Stimulated activated CD4-positive, alpha-beta T cell treated with anti-CD3 and anti-CD28 coated beads, Interleukin-12 subunit alpha, Interleukin-12 subunit beta, amount 100 ng/mL, for 24 hours (primary cell): ENCODE measurements around the gene RPL10.
"Not testable (repeated sequence)": the region's sequence is repeated elsewhere in the genome, so short reads cannot be mapped to it uniquely, and the experiment has no call there.

Experiments used
- DNase-seq, 2 experiments: peaks; one replicate each; pipeline ENCODE4 v3.0.0-alpha.2; 2020; ENCODE audit warnings: low read depth in 2 of 2

The RPL10 gene

DNA sequence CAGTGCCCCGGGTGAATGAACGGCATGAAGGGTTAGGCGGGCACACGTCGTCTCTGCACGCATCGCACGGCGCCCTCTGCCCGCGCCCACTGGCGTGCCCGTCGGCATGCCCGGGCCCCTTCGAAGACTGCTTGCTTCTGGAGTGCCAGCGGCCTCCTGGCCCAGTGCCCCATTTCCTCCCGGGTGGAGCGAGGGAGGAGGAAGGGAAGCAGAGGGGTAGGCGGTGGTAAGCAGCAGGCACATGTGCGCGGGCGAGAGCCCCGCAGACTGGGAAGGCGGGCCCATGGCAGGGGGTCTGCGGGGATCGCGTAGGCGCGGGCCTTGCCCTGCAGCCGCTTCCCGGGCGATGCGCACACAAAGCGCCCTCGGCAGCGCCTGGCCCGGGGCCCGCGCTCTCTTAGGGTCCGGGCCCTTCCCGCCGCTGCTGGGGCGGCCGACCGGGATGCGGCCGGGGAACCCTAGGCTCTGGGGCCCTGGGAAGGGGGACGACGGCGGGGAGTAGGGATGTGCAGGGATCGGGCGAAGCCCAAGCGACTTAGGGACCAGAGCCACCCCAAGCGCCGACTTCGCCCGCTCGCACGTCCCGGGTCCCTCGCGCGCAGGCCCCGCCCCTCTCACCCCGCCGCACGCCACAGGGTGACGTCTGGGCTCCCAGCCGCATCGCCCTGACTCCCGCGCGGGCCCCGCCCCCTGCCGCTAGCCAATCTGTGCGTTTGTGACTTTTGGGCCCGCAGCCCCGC, 19.9 kb upstream of the RPL10 start:
- no peak for DNase-seq

DNA sequence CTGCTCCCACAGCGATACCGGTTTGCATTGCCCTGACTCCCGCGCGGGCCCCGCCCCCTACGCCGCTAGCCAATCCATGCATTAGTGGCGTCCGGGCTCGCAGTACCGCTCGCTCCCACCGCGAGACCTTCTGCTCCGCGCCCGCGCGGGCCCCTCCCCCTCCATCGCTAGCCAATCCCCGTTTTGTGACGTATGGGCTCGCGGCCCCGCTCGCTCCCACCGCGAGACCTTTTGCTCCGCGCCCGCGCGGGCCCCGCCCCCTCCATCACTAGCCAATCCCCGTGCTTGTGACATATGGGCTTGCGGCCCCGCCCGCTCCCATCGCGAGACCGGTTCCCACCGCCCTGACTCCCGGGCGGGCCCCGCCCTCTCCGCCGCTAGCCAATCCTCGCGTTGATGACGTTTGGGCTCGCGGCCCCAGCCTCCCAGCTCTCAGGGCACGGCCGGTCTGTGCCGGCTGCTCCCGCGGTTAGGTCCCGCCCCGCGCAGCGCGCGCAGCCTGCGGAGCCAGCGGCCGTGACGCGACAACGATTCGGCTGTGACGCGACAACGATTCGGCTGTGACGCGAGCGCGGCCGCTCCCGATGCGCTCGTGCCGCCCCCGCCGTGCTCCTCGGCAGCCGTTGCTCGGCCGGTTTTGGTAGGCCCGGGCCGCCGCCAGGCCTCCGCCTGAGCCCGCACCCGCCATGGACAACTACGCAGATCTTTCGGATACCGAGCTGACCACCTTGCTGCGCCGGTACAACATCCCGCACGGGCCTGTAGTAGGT, 19.2 kb upstream of the RPL10 start, which contains the start of gene EMD:
Gene EMD, plus strand, starts transcription at position 497 of the 770 bp plus-strand sequence. Its CDS starts 190 bp downstream, at position 687.
- peak; percentile 90 to 92 for DNase-seq

DNA sequence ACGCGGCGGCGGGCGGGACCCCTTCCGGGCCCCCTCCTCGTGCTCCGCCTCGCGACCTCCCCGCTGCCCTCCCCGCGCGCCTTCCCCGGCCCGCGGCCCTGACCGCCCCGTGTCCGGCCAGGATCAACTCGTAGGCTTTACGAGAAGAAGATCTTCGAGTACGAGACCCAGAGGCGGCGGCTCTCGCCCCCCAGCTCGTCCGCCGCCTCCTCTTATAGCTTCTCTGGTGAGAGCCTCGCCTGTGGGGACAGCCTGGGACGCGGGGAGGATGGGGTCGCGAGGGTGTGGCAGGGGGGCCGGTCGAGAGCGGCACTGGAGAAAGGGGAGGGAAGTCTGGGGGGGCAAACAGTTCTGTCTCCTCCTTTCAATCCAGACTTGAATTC, 18.6 kb upstream of the RPL10 start:
- no peak for DNase-seq

DNA sequence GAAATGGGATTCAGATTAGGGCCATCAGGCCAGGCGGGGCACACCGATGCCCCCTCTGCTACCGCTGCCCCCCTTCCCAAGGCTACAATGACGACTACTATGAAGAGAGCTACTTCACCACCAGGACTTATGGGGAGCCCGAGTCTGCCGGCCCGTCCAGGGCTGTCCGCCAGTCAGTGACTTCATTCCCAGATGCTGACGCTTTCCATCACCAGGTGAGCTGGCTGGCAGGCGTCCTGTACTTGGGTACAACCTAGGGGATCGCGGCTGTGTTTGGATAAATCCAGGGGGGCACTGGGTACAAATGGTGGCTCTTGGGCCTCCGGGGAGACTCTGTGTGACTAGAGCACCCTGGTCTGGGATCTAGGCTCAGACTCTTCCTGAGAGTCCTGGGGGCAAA, 18.0 kb upstream of the RPL10 start:
- no peak for DNase-seq

DNA sequence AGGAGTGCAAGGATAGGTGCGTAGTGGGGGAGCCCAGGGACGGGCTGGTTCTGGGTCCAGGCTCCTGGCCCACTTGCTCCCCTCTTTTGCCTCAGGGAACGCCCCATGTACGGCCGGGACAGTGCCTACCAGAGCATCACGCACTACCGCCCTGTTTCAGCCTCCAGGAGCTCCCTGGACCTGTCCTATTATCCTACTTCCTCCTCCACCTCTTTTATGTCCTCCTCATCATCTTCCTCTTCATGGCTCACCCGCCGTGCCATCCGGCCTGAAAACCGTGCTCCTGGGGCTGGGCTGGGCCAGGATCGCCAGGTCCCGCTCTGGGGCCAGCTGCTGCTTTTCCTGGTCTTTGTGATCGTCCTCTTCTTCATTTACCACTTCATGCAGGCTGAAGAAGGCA, 17.4 kb upstream of the RPL10 start:
- DNase-seq: no peak

DNA sequence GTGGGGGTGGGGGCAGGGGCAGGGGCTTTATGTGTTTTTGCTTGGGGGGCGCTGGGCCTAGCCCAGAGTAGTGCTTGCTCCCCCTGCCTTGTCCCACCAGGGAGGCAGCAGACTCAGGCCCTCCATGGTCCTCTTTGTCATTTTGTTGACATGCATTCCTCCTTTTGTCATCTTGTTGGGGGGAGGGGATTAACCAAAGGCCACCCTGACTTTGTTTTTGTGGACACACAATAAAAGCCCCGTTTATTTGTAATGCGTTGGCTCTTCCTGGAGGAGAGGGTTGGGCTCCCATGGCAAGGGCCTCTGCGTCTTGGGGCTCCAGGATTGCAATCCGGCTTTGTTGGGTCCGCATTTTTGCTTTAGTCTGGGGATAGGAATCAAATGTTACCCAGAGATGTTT, 16.9 kb upstream of the RPL10 start:
- DNase-seq: no peak

DNA sequence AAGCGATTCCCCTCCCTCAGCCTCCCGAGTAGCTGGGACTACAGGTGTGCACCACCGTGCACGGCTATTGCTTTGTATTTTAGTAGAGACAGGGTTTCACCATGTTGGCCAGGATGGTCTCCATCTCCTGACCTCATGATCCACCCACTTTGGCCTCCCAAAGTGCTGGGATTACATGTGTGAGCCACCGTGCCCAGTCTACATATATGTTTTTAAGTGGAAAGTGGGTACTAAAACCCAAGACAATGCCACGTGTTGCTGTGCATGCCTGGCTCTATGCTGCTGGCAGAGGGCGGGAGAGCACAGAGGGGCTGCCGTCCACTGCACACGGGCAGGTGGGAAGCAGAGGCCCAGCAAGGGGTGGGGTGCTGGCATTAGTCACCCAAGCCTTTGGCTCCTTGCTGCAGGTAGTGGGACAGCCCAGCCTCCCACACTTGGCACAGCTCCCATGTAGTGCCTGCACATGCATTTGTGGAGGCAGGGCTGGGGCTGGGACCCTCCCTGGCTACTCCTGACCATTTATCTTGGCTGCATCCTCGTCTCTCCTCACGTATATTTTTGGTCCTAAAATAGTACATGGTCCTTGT, 15.6 kb upstream of the RPL10 start:
- no peak for DNase-seq

DNA sequence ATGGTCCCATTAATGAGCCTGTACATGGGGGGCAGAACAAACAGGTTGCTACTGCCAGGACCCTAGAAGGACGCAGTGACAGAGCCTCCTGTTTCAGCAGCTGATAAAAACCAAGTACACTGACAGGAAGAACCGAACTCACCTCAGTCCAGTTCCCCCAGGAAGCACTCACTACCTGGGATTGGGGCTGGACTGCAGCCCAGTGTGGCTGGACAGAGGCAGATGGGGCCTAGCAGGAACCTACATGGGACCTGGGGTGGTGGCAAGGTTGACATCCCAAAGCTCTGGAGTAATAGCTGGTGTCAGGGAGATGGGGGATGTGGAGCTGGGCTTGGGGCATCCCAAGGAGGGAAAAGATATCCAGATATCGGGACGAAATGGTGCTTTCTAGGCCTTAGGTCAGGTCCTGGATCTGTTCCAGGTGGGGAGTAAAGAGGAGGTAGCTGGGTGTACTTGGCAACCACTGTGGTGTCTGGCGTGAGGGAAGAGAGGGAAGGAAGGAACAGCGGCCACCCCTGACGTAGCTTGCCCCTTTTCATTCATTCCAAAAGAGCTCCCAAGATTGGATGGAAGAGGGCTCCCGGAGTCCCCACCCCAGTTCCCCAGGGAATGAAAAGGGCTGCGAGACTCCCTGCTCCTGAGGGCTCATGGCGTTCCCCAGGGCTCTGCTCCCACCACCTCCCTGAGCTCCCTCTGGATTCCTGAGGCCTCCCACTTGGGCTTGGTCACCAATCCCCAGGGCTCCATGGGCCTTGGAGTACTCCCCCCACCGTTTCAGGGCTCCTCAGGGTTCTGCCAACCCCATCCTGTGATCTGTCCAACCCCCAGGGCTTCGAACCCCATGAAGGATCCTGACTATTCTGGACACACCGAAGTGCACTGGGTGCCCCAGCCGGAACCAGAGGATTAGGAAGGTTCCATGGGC, 14.6 kb upstream of the RPL10 start:
- DNase-seq: no peak

DNA sequence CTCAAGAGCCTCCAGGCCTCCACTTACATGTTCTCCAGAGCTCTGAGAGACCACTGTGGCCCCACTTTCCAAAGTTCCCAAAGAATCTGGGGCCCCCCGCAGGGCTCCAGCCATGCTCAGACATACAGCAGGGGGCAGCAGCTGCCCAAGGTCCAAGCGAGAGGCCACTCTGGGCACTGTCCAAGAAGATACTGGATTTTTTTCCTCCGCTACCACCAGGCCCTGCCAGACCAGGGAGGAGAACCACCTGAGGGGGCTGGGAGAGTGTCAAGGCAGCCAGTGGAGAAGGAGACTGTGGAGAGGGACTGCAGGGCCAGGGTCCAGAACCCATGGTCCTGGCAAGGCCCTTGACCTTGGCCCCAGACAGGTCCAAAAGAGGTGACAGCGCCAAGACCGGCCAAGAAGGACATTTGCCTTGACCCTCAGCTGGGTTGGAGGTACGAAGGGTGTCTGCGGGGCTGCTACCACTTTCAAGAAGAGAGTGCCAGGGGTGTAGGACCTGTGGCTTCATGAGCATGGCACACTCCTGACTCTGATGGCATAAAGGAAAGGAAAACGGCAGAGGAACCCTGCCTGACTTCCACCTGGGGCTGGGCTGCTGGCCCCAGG, 13.8 kb upstream of the RPL10 start:
- DNase-seq: no peak

DNA sequence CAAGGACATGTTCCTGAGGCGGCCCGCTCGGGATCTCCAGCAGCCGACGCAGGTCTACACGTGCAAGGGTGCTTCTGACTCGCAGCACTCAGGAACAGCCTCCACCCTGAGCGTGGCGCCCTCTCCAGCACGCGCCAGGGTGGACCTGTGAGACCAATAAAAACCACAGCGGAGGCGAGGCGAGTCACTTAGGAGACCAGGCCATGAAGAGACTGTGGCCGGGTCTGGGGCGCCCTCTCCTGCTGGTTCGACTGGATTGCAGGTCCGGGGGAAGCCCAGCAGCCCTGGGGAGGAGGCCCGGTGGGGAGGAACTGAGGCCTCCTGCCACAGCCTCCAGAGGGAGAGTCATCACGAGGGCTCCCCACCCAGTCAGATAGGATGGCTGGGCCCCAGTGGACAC, 10.1 kb upstream of the RPL10 start:
- not testable (repeated sequence) for DNase-seq

DNA sequence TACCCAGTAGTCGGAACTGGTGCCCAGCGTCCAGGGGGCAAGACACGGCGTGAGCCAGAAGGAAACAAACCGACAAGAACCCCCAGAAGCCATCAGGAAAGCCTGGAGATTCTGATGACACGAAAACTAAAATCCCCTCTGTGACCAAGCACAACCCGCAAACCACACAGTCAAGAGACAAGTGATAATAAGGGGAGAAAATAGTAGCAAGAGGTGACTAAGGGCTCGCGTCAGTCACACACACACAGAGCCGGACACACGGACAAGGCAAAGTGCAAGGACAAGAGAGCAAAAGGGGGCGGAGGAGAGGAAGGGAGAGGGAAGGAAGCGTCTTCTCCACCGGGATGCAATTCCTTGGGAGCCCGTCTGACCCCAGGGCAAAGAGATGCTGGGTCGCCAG, 9.5 kb upstream of the RPL10 start:
- DNase-seq: not testable (repeated sequence)

DNA sequence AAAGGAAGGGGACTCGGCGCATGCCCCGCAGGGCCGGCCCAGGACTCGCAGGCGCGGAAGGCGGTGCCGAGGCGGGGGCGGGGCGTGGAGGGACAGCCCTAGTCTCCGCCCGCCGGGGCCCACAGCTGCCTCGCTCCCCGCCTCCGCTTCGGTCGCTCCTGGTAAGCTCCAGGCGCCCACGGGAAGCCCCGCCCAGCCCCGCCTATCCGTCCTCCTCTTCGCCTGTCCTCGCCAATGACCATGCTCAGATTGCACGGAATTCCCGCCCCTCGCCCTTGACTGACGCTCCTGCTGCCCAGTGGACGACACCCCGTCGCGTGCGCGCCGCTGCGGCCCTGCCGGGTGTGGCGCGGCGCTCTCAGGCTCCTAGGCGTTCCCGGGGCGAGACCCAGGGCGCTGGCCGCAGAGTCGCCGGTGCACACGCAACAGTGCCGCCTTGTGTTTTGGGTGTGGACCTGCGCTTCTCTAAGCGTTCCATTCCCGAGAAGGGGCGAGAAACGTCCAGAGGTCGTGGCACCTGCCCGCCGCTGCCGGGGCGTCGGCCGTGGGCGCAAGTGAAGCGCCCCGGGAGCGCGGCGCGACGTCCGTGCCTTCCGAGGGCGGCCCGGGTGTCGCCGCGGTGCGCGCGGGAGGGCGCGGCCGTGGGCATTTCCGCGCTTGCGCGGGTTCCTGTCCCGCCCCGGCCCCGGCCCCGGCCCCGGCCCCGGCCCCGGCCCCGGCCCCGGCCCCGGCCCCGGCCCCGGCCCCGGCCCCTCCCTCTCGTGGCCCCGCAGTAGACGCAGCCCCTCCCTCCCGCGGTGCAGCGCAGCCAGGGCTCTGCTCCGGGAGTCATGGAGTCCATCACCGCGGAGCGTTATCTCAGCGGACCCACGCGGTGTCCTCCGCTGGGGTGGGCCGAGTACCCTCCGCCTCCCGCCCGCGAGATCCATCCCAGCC, 8.1 kb upstream of the RPL10 start:
- DNase-seq: not testable (repeated sequence)

DNA sequence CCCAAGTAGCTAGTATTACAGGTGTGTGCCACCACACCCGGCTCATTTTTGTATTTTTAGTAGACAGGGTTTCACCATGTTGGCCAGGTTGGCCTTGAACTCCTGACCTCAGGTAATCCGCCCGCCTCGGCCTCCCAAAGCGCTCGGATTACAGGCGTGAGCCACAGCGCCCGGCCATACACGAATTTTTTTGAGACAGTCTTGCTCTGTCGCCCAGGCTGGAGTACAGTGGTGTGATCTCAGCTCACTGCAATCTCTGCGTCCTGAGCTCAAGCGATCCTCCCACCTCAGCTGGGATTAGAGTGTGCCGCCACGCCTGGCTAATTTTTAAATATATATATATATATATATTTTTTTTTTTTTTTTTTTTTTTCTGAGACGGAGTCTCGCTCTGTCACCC, 1.8 kb upstream of the RPL10 start:
- not testable (repeated sequence) for DNase-seq

DNA sequence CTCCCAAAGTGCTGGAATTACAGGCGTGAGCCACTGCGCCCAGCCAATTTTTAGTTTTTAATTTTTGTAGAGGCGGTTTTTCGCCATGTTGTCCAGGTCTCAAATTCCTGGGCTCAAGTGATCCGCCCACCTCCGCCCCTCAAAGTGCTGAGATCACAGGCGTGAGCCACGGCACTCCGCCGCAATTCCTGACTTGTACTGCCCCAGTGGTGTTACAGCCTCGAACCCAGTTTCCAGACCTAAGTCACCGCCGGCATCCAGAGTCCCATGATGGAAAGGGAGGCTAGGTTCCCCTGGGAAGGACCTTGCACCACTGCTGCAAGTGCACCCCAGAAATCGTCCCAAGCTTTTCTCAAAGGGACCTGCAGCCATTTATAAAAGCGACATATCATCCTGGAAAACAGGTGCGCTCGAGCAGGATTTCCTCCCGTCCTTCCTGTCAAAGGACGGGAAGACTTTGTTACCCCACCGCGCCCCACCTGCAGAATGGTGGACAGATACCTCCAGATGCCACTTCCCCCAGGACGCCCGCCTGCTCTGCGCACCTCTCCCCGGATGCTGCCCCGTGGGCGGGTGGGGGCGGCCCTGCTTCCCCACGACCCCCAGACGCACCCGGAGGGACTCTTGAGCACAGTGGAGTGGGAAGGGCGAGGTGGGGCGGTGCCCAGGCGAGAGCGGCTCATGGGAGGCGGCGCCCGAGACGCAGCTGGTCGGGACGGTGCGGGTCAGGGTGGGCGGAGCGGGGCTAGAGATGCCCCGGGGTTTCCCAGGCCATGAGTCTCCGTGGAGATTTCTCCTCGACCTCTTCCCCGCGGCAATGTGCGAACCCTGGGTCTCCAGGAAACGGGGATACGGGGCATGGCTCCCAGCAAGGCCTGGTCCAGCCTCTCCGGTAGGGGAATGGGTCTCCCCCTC, 947 bp upstream of the RPL10 start:
- peak; percentile 52 to 64 for DNase-seq

DNA sequence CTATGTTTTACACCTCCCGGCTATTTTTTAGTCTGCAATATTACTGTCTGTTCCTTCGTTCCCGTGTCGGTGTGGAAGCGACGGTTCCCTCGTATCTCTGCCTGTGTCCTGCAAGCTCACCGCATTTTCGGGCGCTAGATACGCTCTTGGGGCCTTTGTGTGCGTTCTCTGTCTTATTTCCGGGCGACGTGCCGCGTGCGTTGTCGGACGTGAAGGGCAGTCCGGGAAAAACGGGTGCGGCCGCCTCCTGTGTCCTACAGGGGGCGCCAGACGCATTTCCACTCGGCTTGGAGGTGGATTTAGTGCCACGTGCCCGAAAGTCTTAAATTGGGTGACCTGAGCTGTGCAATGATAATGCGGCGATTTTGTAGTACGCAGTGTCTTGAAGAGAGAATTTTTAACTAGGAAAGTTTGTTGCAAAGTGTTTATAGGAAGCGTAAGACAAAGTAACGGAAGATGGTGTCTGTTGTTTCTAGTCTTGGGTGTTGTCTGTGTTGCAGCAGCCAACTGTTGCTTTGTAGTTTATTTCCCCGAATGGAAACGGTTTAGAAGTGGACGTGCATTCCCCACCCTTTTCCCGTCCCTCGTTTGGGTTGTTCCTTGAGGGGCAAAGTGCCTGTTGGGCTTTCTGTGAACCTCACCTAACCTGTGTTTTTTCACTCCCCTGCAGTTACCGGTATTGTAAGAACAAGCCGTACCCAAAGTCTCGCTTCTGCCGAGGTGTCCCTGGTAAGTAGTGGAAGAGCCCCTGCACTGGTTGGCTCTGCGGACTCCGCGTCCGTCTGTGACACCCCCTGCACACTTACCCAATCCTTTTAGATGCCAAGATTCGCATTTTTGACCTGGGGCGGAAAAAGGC, 720 bp downstream of the RPL10 start:
- DNase-seq: peak; percentile 50 to 65

DNA sequence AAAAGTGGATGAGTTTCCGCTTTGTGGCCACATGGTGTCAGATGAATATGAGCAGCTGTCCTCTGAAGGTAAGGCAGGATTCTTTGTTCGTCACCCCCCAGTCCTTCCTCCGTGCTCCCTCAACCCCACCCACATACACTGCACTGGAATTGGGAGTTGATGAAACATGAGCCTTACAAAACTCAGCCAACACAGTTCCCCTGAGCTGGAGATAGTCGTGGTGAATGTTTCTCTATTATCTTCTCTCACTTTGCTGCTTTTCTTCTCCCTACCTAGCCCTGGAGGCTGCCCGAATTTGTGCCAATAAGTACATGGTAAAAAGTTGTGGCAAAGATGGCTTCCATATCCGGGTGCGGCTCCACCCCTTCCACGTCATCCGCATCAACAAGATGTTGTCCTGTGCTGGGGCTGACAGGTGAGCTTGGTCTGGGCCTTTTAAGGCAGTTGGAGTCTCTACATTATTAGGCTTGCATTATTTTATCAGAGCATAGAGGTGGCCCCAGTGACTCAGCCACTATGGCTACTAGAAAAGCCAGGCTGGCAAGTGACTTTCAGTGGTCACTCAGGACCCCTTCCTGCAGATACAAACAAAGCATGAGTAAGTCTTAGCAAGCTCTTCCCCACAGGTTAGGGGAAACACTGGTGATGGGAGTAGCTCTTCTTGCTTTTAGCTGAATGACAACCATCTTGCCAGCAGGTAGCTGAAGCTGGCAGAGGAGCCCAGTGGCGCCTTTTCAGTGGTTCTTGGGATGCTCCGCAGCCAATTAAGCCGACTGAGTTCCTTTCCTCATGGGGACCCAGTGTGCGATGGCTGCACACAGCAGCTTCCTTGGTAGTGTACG, 1.6 kb downstream of the RPL10 start:
- DNase-seq: no peak

DNA sequence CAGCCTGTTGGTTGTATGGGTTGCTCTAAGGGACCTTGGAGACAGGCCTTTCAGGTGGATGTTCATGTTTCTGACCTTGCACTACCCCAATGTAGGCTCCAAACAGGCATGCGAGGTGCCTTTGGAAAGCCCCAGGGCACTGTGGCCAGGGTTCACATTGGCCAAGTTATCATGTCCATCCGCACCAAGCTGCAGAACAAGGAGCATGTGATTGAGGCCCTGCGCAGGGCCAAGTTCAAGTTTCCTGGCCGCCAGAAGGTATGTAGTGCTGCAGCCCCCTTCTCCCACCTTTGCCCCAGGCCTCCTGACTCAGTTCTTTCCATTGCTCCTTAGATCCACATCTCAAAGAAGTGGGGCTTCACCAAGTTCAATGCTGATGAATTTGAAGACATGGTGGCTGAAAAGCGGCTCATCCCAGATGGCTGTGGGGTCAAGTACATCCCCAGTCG, 2.2 kb downstream of the RPL10 start:
- not testable (repeated sequence) for DNase-seq
